GM21423 (cell line): Measurements from ENCODE around the gene ELOF1.
"Not testable (repeated sequence)": the region's sequence is repeated elsewhere in the genome, so short reads cannot be mapped to it uniquely, and the experiment has no call there.

Experiments used
- ATAC-seq: cut with Tn5 transposase; IDR thresholded peaks from one replicate; pipeline ENCODE4 v1.9.1; 2021; ENCODE audit warnings: mild to moderate bottlenecking, moderate library complexity; ENCODE audit not compliant: unreplicated experiment

ELOF1 gene

DNA sequence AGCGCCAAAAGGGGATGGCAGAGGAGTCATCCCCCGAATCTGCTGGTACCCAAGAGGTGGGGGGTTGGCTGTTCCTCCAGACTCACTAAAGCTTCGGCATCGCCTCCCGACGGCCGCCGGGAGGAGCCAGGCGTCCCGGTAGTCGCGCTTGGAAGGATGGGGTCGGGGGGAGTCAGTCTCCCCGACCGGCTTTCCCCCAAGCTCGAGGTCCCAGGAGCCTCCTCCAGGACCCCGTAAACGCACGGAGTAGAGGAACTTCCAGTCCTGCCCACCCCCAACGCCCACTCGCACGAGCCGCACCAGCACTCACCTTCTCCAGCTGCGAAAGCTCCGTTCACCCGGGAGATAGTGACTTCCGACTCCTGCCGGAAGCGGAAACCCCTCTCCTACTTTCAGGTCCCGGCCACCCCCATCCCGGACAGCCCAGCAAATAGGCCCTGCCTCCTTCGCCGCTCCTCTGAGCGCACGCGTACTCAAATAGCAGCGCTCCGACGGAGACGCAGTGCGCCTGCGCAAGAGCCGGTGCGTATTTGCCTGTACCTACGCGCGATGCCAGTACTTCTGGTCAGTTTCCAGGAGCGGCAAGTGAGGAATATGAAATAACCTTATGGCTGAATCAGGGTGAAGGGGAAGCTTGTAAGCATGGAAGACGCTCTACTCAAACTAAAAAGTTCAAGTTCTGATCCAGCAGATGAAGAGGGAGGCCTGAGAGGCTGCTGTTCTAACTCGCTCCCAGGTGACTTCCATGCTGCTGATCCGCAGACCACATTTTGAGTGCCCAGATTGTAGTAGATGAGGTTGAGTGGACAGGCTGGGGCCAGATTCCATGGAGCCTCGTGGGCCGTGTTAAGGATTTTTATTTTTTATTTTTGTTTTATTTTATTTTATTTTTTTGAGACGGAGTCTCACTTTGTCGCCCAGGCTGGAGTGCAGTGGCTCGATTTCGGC lies at the start of gene ELOF1:
Gene ELOF1 (minus strand): TSS at position 350 of the 948 bp plus-strand sequence. CDS start 4,883 bp downstream, outside the sequence.
- ATAC-seq: peak; percentile 74

DNA sequence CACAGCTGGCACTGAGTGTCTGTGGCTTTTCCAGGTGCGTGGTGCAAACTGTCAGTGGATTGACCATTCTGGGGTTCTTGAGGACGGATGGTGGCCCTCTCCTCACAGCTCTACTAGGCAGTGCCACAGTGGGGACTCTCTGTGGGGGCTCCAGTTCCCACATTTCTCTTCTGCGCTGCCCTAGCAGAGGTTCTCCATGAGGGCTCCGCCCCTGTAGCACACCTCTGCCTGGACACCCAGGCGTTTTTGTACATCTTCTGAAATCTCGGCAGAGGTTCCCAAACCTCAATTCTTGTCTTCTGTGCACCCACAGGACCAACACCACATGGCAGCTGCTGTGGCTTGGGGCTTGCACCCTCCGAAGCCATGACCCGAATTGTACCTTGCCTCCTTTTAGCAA lies 47.5 kb upstream of the ELOF1 start:
- no peak for ATAC-seq

DNA sequence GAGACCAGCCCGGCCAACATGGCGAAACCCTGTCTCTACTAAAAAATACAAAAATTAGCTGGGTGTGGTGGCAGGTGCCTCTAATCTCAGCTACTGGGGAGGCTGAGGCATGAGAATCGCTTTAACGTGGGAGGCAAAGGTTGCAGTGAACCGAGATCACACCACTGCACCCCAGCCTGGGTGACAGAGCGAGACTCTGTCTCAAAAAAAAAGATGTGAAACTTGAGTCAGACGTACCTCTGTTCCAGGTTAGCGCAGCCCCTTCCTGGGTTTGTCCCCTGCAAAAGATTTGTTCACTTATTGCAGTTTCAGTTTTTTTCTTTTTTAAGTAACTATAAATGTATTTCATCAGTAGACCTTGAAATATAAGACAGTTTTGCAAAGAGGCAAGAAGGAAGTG lies 40.7 kb upstream of the ELOF1 start:
- ATAC-seq: not testable (repeated sequence)

DNA sequence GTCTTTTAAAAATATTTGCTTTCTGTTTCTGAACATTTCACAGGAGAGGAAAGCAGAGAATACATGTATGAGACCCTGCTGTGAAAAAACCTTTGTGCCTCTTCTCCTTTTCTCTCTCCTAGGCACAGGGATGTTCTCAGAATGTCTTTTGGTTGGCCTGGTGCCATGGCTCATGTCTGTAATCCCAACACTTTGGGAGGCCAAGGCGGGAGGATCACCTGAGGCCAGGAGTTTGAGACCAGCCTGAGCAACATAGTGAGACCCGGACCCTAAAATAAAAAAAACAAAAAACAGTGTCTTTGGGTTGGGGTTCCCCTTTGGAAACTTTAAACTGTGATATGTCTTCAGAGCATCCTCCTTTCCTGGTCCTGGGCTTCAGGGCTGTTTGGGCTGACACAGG lies 39.7 kb upstream of the ELOF1 start:
- no peak for ATAC-seq

DNA sequence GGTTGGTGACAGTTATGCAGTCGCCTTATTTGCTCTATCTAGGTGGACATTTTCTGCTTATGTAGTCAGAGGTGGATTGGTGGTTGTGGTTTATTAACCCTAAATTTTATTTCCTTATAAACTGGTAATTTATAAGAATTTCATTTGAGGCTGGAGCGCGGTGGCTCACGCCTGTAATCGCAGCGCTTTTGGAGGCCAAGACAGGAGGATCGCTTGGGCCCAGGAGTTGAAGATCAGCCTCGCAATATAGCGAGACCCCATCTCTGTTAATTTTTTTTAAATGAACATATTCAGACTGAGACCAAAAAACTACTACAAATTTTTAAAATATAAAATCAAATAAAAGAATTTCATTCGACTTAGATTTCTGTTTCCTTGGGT lies 39.1 kb upstream of the ELOF1 start:
- no peak for ATAC-seq

DNA sequence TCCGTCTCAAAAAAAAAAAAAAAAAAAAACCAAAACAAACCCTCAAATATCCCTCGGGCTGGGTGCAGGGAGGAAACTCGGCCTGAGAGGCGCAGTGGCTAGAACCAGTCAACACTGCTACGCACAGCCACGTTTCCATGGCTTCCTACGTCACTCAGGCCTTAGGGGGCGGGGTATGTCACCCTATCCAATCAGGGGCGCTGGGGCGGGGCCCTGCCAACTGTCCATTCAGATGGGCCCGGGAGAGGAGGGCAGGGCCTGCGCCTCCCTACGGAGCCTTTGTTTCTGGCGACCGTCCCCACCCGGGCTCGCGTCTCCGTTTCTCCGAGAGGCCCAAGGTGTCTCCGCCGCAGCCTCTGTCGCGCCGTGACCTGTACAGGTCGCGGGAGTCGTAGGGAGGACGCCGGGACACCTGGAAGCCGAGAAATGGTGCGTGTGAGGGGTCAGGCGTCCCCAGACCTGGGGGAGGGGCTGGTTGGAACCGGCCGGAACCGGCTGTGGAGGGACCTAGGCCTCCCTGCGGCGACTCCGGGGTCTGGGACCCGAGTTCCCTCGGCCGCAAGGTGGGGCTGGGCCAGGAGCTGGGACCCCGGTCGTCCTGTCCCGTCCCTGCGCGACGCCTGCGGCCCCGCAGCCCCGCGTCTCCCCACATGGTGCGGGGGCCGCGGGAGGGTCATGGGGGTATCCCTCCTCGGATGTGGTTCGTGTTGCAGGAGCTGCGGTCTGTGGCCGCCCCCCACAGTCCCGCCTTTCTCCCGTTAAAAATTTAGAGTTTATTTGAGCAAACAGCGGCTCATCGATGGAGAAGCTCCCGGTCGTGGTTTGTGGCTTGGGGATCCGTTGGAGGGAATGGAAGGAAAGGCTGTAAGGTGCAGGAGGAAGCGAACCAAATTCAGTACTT lies 38.4 kb upstream of the ELOF1 start, which contains the start of gene ZNF627:
Gene ZNF627 (plus strand): TSS at position 282 of the 901 bp plus-strand sequence. CDS start 145 bp downstream, at position 427.
- peak; percentile 97 for ATAC-seq

DNA sequence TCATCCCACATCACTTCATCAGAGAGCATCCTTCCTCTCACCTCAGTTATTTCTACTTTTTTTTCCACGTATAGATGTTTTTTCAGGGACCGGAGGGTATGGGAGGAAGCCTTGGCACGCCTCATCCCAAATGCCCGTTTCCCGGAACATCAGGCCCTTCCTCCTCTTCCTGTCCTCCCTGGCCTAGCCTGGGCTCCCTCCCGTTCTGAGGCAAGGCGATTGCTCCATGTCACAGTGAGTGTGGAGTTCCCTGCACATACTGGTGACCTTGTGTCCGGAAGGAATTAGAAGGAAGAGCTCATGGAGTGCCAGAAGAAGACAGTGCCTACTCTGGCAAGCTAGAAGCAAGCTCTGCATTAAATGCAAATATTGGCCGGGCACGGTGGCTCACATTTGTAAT lies 37.1 kb upstream of the ELOF1 start:
- ATAC-seq: no peak

DNA sequence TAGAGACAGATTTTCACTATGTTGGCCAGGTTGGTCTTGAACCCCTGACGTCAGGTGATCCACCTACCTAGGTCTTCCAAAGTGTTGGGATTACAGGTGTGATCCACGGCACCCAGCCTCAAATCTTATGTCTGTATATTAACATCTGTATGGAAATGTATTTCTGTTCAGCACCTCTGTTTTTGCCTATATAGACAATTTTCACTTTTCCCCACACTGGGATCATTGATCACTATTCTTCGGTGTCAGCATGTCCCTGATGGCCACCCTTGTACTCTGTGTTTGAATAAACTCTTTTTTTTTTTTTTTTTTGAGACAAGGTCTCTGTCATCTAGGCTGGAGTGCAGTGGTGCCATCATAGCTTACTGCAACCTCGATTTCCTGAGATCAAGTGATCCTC lies 35.1 kb upstream of the ELOF1 start:
- no peak for ATAC-seq

DNA sequence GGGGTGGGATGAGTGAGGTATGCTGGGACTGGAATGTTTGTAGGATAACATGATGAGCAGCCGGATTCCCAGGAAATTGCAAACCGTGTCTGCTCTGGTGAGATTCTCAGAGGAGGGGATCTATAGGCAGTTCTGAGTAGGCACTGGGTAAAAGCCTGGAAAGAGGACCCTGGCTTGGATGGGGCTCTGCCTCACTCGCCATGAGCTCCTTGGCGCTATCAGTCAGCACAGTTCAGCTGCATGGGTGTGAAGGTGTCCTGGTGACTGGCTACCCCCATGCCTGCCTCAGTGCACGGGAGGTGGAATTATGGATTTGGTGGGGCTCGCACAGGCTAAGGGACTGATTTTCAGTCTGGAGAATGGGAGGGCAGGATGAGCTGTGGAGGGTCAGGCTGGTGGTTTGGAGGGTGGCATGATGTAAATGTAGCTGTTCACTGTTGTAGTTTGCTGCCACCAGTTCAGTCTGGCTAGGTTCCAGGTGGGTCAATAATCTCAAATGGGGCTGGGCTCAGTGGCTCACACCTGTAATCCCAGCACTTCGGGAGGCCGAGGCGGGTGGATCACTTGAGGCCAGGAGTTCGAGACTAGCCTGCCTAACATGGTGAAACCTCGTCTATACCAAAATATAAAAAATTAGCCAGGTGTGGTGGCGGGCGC lies 29.1 kb upstream of the ELOF1 start:
- ATAC-seq: no peak

DNA sequence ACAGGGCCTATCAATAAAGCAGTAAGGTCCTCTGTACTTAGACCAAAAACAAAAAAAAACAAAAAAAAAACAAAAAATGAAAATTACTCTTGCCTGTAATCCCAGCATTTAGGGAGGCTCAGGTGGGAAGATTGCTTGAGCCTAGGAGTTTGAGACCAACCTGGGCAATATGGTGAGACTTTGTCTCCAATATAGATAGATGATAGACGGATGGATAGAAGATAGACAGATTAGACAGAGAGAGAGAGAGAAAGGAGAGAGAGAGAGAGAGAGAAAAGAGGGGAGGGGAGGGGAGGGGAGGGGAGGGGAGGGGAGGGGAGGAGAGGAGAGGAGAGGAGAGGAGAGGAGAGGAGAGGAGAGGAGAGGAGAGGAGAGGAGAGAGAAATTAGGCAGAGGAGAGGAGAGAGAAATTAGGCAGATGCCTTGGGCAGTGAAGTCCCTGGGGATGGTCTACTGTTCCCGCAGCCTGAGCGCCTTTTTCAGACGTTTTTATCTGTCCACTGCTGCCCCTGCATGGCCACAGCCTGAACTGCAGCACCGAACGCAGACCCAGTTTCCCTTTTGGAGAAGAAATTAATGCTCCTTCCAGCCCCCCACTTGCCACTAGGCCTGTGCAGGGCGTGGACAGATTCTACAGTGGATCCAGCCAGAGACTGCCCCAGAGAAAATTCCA lies 28.4 kb upstream of the ELOF1 start:
- peak; percentile 47 for ATAC-seq

DNA sequence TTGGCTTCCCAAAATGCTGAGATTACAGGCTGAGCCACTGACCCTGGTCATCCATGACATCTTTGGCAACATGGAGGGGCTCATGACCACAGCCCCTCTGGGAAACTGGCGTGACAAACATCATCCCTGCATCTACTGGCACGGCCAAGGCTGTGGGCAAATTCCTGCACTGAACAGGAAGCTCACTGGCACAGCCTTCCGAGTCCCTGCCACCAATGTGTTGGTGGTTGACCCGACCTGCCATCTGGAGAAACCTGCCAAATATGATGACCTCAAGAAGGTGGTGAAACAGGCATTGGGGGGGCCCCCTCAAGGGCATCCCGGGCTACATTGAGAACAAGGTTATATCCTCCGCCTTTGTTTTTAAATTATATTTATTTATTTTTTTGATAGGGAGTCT lies 27.3 kb upstream of the ELOF1 start:
- no peak for ATAC-seq

DNA sequence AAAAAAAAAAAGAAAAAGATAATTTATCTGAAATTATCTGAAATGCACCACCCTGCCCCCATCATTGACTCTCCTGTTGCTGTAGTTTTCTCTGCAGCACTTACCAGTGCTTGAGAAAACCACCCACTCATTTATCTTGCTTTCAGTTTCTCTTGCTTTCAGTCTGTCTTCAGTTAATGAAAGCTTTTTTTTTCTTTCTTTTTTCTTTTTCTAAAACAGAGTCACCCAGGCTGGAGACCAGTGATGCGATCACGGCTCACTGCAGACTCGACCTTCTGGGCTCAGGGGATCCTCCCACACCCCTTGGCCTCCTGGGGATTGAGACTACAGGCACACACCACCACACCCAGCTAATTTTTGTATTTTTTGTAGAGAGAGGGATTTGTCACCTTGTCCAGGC lies 22.7 kb upstream of the ELOF1 start:
- ATAC-seq: peak; percentile 66

DNA sequence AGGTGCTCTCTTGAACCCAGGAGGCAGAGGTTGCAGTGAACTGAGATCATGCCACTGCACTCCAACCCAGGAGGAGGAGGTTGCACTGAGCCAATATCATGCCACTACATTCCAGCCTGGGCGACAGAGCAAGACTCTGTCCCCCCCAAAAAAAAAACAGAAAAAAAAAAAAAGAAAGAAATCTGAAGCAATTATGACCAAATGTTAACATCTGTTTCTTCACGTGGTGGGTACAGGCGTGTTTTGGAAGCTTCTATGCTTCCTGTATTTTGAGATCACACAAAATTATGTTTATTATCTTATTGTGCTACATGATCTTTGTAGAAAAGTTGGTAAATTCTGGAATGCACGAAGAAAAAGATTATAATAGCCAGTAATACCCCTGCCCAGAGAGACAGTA lies 21.1 kb upstream of the ELOF1 start:
- ATAC-seq: no peak

DNA sequence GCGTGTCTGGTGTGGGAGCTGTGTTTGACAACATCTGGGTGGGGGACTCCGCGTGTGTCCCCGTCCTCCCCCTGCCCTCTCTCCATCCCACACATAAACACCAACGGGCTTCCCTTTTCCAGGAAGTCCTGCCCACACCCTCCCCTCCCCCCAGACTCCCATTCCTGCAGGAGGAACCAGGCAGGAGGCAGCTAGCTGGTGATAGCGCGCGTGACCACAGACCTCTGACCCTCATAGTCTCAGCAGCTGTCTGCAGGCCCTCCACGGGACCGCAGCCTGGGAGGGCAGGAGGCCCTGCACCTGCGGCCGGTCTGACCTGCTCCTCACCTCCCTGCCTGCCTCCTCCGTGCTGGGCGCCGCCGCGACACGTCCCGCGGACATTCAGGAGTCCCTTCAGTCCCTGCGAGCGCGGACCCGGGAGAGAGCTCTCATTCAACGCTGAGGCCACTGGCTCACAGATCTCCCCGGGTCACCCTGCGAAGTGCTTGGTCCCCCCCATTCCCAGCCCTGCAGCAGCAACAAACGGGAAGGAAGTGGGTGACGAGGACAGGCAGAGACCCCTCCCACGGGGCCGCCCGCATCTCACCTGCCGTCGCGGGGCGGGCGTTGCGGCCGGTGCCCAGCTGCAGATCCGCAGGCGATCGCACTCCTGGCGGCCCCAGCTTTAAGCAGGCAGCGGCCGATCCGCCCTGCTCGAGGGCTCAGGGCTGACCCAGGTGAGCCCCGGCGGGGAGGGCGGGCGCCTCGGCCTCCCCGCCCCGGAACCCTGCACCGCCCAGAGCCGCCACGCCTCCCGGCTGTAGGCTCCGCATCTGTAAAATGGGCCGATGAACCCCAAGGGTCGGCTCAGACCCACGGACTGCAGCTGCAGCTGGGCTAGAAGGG lies 19.5 kb upstream of the ELOF1 start:
- no peak for ATAC-seq

DNA sequence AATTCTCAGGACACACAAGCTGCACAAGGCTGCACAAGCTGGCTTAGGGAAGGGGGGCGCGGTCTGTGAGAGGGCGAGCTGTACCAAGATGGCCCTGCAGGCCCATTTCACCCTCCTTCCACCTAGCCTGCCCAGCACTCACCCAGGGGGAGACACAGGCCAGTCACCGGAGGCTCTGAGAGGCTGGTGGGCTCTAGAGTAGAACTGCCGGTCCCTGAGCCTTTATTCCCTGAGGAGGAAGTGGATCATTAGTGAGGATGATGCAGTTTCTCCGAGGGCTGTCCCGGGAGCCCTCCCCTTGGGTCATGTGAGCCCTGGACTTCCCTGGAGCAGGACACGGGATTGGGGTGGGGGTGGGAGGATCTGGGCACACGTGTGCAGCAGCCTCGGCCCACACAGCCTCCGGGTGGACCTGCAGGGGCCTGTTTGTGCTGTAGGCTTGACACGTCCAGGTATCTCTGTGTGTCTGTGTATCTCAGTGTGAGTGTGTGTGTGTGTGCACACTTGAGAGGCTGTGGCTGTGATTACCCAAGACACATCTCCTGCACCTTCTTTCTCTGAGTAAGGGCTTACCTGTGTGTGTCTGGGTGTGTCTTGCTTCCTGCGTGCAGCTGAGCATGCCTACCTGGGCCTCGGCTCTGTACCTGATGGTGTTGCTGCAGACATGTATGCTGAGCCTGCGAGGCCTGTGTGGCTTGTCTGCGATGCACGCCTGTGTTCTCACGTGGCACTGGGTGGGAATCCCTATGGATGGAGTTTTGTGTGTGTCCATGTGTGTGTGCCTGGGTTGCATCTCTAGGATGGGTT lies 18.6 kb upstream of the ELOF1 start, which contains the start of gene ACP5:
Gene ACP5 (minus strand): TSS at position 195 of the 807 bp plus-strand sequence. CDS start 328 bp downstream, outside the sequence.
- ATAC-seq: no peak

DNA sequence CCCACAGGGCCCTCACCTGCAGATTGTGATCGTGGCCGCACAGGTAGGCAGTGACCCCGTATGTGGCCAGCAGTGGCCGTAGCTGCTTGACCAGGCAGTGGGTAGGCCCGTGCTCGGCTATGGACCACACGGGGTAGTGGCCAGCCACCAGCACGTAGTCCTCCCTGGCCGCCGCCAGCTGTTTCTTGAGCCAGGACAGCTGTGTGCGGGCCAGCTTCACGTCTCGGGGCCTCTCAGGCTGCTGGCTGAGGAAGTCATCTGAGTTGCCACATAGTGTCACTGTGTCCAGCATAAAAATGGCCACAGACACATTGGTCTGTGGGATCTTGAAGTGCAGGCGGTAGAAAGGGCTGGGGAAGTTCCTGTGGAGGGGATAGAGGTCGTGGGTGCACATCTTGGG lies 17.2 kb upstream of the ELOF1 start:
- no peak for ATAC-seq

DNA sequence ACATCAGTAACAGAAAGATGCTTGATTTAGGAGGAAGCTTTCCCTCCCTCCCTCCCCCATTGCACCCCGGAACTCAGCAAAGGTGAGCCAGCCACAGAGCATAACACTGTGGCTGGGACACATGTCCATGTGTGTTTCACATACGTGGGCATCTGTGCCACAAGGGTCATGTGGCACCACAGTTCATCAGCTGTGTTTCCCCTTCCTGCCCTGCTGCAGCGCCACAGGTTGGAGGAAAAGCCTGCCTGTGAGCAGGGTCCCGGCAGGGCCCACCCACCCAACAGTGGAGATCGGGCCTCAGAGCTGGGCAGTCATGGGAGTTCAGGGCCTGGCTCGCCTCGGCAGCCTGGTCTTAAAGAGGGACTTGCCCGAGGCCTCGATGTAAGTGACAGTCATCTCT lies 15.7 kb upstream of the ELOF1 start:
- ATAC-seq: no peak

DNA sequence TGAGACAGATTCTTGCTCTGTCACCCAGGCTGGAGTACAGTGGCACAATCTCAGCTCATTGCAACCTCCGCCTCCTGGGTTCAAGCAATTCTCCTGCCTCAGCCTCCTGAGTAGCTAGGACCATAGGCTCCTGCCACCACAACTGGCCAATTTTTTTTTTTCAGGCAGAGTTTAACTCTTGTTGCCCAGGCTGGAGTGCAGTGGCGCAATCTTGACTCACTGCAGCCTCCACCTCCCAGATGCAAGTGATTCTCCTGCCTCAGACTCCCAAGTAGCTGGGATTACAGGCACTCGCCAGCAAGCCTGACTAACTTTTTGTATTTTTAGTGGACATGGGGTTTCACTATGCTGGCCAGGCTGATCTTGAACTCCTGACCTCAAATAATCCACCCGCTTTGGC lies 14.7 kb upstream of the ELOF1 start:
- not testable (repeated sequence) for ATAC-seq

DNA sequence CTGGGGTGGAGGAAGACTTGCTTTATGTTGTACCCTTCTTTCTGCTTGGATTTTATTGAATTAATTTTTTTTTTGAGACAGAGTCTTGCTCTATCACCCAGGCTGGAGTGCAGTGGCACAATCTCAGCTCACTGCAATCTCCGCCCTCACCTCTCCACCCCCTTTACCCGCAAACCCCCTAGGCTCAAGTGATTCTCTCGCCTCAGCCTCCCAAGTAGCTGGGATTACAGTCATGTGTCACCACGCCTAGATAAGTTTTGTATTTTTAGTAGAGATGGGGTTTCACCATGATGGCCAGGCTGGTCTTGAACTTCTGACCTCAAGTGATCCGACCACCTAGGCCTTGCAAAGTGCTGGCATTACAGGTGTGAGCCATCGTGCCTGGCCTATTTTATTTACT lies 14.3 kb upstream of the ELOF1 start:
- not testable (repeated sequence) for ATAC-seq
